HEK293 (cell line): ENCODE data around the gene CDC42SE1.

Experiments
- CTCF ChIA-PET: fragments of 350-600 bp; formaldehyde crosslinking; extraction: SDS; loops from one replicate; lab custom pipeline; 2021; ENCODE audit warnings: antibody characterized with exemption; lab: Yijun Ruan, JAX
- POLR2A ChIA-PET: fragments of 300-600 bp; formaldehyde crosslinking; extraction: SDS; loops from one replicate; lab custom pipeline; 2020; ENCODE audit warnings: antibody characterized with exemption, inconsistent platforms; lab: Yijun Ruan, JAX
- H3K27ac ChIP-seq: fragments of 200-500 bp; sonication (Bioruptor generic); 2 replicates; pipeline ENCODE4 v1.5.1; 2014; ENCODE audit warnings: low read depth, low read length, control low read depth, inconsistent platforms; ENCODE audit errors: extremely low read depth
- H3K36me3 ChIP-seq, 2 experiments: fragments of 200-500 bp in 1 of 2; sonication (Bioruptor generic) in 1 of 2; 1 replicate in 1 of 2; 2 replicates in 1 of 2; pipeline ENCODE4 v1.5.1; 2014 to 2017; ENCODE audit warnings: inconsistent platforms in 2 of 2, low read length in 2 of 2; ENCODE audit not compliant: control insufficient read depth in 2 of 2, insufficient read depth in 1 of 2
- H3K4me1 ChIP-seq: fragments of 200-500 bp; sonication (Bioruptor generic); 2 replicates; pipeline ENCODE4 v1.5.1; 2014; ENCODE audit warnings: mild to moderate bottlenecking, low read length, inconsistent platforms; ENCODE audit not compliant: control insufficient read depth, insufficient read depth
- H3K4me3 ChIP-seq: 2 replicates; pipeline ENCODE4 v1.5.1; 2011; ENCODE audit warnings: low read depth, mild to moderate bottlenecking, control low read depth, low read length, moderate library complexity
- H3K9me3 ChIP-seq: fragments of 200-500 bp; sonication (Bioruptor generic); 2 replicates; pipeline ENCODE4 v1.5.1; 2014; ENCODE audit warnings: low read depth, low read length, inconsistent platforms; ENCODE audit not compliant: control insufficient read depth, insufficient read depth
- GFI1B ChIP-seq: fragments of 450-650 bp; formaldehyde crosslinking; IDR thresholded peaks from 2 replicates; pipeline ENCODE4 v1.5.1; 2016; ENCODE audit warnings: missing biosample characterization, missing genetic modification characterization
- GLI2 ChIP-seq: fragments of 450-650 bp; formaldehyde crosslinking; IDR thresholded peaks from 2 replicates; pipeline ENCODE4; 2017; ENCODE audit warnings: missing biosample characterization, missing genetic modification characterization, low read depth, borderline replicate concordance
- GLI4 ChIP-seq: fragments of 450-650 bp; formaldehyde crosslinking; IDR thresholded peaks from 2 replicates; pipeline ENCODE4 v1.5.1; 2016; ENCODE audit warnings: missing biosample characterization, missing genetic modification characterization
- HIC1 ChIP-seq: fragments of 450-650 bp; formaldehyde crosslinking; IDR thresholded peaks from 2 replicates; pipeline ENCODE4 v1.5.1; 2016; ENCODE audit warnings: missing biosample characterization, missing genetic modification characterization
- IKZF3 ChIP-seq: fragments of 450-650 bp; IDR thresholded peaks from 2 replicates; pipeline ENCODE4 v1.5.0; 2018; ENCODE audit warnings: missing biosample characterization, mild to moderate bottlenecking, missing genetic modification characterization, moderate library complexity
- SALL2 ChIP-seq: fragments of 450-650 bp; formaldehyde crosslinking; IDR thresholded peaks from 2 replicates; pipeline ENCODE4 v1.5.0; 2017; ENCODE audit warnings: missing biosample characterization, mild to moderate bottlenecking, missing genetic modification characterization, borderline replicate concordance
- SCRT2 ChIP-seq: fragments of 450-650 bp; formaldehyde crosslinking; IDR thresholded peaks from 2 replicates; pipeline ENCODE4 v1.5.1; 2016; ENCODE audit warnings: missing biosample characterization, missing genetic modification characterization
- ZBTB26 ChIP-seq: fragments of 450-650 bp; formaldehyde crosslinking; optimal IDR thresholded peaks from 2 replicates; pipeline ENCODE3; 2016; ENCODE audit warnings: missing biosample characterization, mild to moderate bottlenecking, missing genetic modification characterization
- ZNF221 ChIP-seq: fragments of 450-650 bp; formaldehyde crosslinking; IDR thresholded peaks from 2 replicates; pipeline ENCODE4 v1.5.1; 2017; ENCODE audit warnings: missing biosample characterization, missing genetic modification characterization, borderline replicate concordance
- ZNF223 ChIP-seq: fragments of 450-650 bp; formaldehyde crosslinking; IDR thresholded peaks from 2 replicates; pipeline ENCODE4 v1.5.1; 2016; ENCODE audit warnings: missing biosample characterization, missing genetic modification characterization
- ZNF366 ChIP-seq: fragments of 450-650 bp; formaldehyde crosslinking; conservative IDR thresholded peaks from 2 replicates; pipeline ENCODE4 v1.5.1; 2016; ENCODE audit warnings: missing biosample characterization, missing genetic modification characterization
- ZNF37A ChIP-seq: fragments of 450-650 bp; IDR thresholded peaks from 2 replicates; pipeline ENCODE4 v1.5.1; 2018; ENCODE audit warnings: missing biosample characterization, missing genetic modification characterization
- ZNF398 ChIP-seq: fragments of 450-650 bp; formaldehyde crosslinking; IDR thresholded peaks from 2 replicates; pipeline ENCODE4 v1.5.1; 2017; ENCODE audit warnings: missing biosample characterization, missing genetic modification characterization
- ZNF416 ChIP-seq: fragments of 450-650 bp; formaldehyde crosslinking; IDR thresholded peaks from 2 replicates; pipeline ENCODE4 v1.5.1; 2016; ENCODE audit warnings: missing biosample characterization, missing genetic modification characterization
- ZNF530 ChIP-seq: fragments of 450-650 bp; formaldehyde crosslinking; IDR thresholded peaks from 2 replicates; pipeline ENCODE4 v1.5.1; 2016; ENCODE audit warnings: low read depth, missing biosample characterization, missing genetic modification characterization
- ZNF629 ChIP-seq: fragments of 450-650 bp; formaldehyde crosslinking; IDR thresholded peaks from 2 replicates; pipeline ENCODE4 v1.5.1; 2017; ENCODE audit warnings: missing biosample characterization, missing genetic modification characterization
- ZNF791 ChIP-seq: fragments of 450-650 bp; formaldehyde crosslinking; IDR thresholded peaks from 2 replicates; pipeline ENCODE4 v1.5.1; 2016; ENCODE audit warnings: missing biosample characterization, missing genetic modification characterization
- ZNF837 ChIP-seq: fragments of 450-650 bp; formaldehyde crosslinking; IDR thresholded peaks from 2 replicates; pipeline ENCODE4 v1.5.1; 2016; ENCODE audit warnings: missing biosample characterization, missing genetic modification characterization

CDC42SE1 gene

GRCh38 chr1:151070474-151071276, 11.3 kb upstream of the CDC42SE1 start, which contains the start of gene GABPB2 (continued):
- no peak for TF ChIP-seq ZNF223 (tag by site-specific recombination)
- TF ChIP-seq, all 188 proteins: peak for 113

- no peak overlapping the region for H3K27ac ChIP-seq
- CTCF ChIA-PET = no interaction called here
- H3K4me3 ChIP-seq = no peak overlapping the region
- H3K9me3 ChIP-seq = no peaks in the 10 kb centered on the region
- POLR2A ChIA-PET = no interaction called here
- H3K4me1 ChIP-seq = no peaks in the 10 kb centered on the region
- TF ChIP-seq ZNF221 (tag by site-specific recombination) = no peak
- TF ChIP-seq ZBTB26 (tag by site-specific recombination) = no peak
- TF ChIP-seq SALL2 (tag by site-specific recombination) = no peak
- TF ChIP-seq ZNF416 (tag by site-specific recombination) = no peak
- TF ChIP-seq GFI1B (tag by site-specific recombination) = no peak
- peaks cover 4 to 26% of the 10 kb centered on the region in 2 experiments; a peak in 2 of 3 replicates for H3K36me3 ChIP-seq
These were observed 9.7 kb upstream of the CDC42SE1 start for GRCh38 chr1:151069103-151069486.

GRCh38 chr1:151067185-151067584, 7.8 kb upstream of the CDC42SE1 start:
- Histone ChIP-seq H3K27ac (no peak overlapping the region), H3K4me3 (no peak overlapping the region), H3K4me1 (no peaks in the 10 kb centered on the region), H3K36me3 (peaks cover 4 to 29% of the 10 kb centered on the region in 2 experiments; a peak in 2 of 3 replicates), H3K9me3 (no peaks in the 10 kb centered on the region)
- TF ChIP-seq GLI2 (tag by site-specific recombination) (no peak), ZNF37A (no peak), SCRT2 (no peak), IKZF3 (tag by site-specific recombination) (no peak), ZNF791 (tag by site-specific recombination) (no peak), ZNF366 (no peak), ZNF398 (tag by site-specific recombination) (no peak), ZNF629 (tag by site-specific recombination) (no peak), ZNF530 (tag by site-specific recombination) (no peak), HIC1 (tag by site-specific recombination) (no peak), GLI4 (tag by site-specific recombination) (no peak), ZNF837 (tag by site-specific recombination) (no peak)
- POLR2A ChIA-PET = no interaction called here
- CTCF ChIA-PET = interaction anchor here (0.7 kb wide), 1 partner anchor 62 kb away, joined by 4 read pairs; no protein-coding TSS in a partner anchor
